Measurements from ENCODE around the gene FNDC3B.

DNA sequence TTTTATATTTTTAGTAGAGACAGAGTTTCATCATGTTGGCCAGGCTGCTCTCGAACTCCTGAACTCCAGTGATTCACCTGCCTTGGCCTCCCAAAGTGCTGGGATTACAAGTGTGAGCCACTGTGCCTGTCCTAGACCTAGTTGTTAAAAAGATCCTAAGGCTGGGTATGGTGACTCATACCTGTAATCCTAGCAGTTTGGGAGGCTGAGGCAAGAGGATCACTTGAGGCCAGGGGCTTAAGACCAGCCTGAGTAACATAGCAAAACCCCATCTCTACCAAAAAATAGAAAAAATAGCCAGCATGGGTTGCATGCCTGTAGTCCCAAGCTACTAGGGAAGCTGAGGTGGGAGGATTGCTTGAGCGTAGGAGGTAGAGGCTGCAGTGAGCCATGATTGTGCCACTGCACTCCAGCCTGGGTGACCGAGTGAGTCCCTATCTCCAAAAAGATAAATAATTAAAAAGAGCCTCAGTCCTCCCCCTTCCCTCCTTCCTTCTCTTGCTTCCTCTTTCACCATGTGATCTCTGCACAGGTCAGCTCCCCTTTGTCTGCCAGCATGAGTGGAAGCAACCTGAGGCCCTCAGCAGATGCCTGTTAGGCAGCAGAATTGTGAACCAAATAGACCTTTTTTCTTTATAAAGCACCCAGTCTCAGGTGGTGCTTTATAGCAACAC lies 9.8 kb upstream of the FNDC3B start:
- TF ChIP-seq, protein P1, sequence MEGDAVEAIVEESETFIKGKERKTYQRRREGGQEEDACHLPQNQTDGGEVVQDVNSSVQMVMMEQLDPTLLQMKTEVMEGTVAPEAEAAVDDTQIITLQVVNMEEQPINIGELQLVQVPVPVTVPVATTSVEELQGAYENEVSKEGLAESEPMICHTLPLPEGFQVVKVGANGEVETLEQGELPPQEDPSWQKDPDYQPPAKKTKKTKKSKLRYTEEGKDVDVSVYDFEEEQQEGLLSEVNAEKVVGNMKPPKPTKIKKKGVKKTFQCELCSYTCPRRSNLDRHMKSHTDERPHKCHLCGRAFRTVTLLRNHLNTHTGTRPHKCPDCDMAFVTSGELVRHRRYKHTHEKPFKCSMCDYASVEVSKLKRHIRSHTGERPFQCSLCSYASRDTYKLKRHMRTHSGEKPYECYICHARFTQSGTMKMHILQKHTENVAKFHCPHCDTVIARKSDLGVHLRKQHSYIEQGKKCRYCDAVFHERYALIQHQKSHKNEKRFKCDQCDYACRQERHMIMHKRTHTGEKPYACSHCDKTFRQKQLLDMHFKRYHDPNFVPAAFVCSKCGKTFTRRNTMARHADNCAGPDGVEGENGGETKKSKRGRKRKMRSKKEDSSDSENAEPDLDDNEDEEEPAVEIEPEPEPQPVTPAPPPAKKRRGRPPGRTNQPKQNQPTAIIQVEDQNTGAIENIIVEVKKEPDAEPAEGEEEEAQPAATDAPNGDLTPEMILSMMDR (IDR thresholded peaks at IDR 0.05) = no peak
- TF ChIP-seq EP300 (IDR thresholded peaks at IDR 0.05) = no peak
- TF ChIP-seq POLR2A (IDR thresholded peaks at IDR 0.05) = no peak

All from suprapubic skin (tissue), 3 donors.